ENCODE measurements around the gene SLC37A3.

GRCh38 chr7:140360697-140361229, 37.6 kb downstream of the SLC37A3 start:
- TF ChIP-seq EZH2 (IDR thresholded peaks at IDR 0.05; ENCODE audit: insufficient read depth, low read length): no peak
- TF ChIP-seq CTCF (IDR thresholded peaks at IDR 0.05; ENCODE audit: insufficient read depth, low read depth, low read length): no peak
